HG02763 (cell line): ENCODE data around the gene MANEAL.

ENCODE experiments used
- ATAC-seq: cut with Tn5 transposase; IDR thresholded peaks from one replicate; pipeline ENCODE4 v1.9.1; 2021; ENCODE audit warnings: mild to moderate bottlenecking, moderate library complexity; ENCODE audit not compliant: unreplicated experiment

The MANEAL gene

DNA sequence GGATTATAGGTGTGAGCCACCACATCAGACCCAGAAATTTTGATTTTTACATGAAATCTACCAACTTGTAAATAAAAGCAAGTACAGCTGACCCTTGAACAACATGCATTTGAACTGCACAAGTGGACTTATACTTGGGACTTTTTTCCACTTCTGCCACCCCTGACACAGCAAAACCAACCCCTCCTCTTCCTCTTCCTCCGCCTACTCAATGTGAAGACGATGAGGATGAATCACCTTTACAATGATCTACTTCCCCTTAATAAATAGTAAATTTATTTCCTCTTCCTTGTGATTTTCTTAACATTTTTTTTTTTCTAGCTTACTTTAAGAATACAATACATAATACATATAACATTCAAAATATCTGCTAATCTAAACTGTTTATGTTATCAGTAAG, 31.9 kb downstream of the MANEAL start:
- ATAC-seq = no peak

DNA sequence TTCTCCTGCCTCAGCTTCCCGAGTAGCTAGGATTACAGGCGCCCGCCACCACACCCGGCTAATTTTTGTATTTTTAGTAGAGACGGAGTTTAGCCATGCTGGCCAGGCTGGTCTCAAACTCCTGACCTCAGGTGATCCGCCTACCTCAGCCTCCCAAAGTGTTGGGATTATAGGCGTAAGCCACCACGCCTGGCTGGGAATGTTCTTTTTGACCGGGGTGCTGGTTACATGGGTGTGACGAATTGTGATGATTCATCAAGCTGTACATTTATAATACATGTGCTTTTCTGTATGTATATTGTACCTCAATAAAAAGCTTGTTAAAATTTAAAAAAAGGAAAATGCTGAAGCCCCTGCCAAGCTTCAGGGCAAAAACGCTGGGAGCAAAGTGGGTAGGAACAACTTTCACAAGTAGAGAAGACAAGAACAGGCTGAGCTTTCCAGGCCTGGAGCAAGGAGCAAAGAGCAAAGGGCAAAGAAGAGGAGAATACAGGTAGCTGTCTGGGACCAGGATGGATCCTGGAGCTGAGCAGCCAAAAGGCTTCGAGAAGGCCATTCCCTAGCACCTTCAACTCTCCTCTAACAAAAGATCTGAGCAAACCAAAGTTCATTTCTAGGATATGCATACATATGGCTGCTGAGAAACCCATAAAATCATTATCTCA, 34.9 kb downstream of the MANEAL start:
- ATAC-seq = no peak

DNA sequence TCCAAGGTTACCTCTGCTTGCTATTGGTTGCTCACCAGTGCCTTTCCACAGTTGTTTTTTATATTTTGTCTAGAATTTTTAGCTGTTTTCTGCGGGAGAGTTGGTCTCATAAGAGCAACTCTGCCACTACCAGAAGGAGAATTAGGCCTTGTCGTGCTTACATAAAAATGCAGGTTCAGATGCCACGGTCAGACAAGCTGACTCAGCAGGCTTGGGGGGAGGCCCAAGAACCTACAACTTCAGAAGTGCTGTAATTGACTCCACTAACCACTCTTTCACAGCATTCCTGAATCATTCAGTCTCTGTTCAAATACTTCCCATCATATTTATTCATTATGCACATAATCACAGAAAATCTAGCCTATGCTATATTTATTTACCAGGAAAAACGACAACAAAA, 37.5 kb downstream of the MANEAL start:
- no peak for ATAC-seq

DNA sequence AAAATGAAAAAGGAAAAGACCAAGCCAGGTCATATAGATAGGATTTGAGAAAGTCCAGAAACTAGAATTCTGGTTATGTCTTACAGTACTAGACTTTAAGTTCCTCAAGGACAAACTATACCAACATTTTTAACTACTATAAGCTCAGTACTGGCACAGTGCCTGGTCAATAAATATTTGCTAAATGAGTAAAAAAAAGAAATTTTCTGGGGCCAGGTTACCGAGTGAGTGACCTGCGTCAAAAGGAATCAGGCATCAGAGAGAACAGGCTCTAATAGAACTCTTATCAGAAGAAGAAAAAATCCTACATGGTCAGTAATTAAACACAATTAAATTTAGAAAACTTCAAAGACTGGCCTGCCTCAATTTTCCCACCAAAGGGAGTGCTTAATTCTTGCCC, 38.2 kb downstream of the MANEAL start:
- ATAC-seq = no peak

DNA sequence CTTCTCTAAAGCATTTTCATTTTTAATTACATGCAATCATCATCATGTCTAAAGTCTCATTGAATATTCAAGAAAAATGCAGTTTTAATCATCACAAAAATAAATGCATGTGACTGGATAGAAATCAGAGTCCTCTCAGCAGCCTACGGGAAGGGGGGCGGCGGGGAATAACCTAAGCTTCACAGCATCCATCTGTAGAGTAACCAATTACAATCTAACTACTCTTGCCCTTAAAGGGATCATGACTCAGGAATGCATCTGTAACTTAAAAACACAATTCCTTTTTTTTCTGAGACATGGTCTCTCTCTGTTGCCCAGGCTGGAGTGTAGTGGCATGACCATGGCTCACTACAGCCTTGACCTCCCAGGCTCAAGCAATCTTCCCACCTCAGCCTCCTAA, 43.1 kb downstream of the MANEAL start:
- no peak for ATAC-seq

DNA sequence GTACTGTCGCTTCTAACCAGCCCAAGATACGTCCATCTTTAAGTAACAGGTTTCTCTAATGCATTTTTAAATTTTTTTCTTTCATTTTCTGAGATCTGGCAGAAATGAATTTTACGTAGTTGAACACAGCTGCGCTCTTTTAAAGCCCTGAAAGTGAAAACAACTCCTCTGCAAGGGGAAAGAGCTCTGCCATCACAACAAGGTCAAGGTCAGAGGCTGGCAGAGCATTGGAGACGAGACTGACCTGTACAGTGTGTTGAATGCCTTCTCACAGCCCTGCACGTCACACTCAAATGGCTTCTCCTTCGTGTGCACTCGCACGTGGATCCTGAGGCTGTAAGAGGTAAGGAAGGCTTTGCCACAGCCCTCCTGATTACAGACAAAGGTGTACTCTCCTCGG, 46.0 kb downstream of the MANEAL start:
- no peak for ATAC-seq

DNA sequence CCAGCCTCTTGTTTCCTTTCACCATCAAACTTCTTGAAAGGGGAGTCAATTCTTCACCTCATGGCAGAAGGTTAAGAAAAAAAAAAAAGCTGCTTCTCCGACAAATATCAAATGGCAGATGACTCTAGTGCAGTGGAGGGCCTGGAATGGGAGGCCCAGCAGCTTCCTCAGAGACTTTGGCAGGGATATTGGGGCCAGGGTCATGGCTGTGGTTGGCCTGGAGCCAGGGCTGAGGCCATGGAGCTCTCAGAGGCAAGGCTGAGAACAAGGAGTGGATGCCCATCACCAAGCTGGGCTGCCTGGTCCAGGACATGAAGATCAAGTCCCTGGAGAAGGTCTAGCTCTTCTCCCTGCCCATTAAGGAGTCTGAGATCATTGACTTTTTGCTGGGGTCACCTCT, 47.1 kb downstream of the MANEAL start:
- ATAC-seq = no peak

DNA sequence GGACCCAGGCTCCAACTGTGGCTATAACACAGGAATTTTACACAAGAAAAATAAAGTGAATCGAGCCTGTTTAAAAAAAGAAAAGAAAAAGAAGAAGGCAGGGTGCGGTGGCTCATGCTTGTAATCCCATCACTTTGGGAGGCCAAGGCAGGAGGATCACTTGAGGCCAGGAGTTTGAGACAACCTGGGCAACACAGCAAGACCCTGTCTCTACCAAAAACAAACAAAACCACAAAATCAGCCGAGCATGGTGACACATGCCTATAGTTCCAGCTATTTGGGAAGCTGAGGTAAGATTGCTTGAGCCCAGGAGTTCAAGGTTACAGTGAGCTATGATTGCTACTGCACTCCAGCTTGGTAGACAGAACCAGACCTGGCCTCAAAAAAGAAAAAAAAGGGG, 48.0 kb downstream of the MANEAL start:
- no peak for ATAC-seq

DNA sequence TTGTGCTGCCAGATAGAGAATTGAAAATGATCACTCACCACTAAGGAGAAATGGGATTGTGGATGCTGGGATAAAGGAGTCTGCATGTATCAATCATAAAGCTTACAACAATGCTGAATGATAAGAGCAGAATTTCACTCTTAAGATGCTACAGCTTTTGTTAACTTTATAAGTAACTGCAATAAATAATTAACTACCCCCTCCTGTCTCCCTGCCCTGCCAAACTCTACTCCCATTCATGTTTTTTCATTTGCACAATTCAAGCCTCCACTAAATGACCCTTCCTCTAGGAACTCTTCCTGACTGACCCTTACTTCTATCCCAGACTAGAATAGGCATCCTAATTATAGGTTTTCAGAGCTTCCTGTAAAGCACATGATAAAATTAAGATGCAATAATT, 50.9 kb downstream of the MANEAL start:
- no peak for ATAC-seq

DNA sequence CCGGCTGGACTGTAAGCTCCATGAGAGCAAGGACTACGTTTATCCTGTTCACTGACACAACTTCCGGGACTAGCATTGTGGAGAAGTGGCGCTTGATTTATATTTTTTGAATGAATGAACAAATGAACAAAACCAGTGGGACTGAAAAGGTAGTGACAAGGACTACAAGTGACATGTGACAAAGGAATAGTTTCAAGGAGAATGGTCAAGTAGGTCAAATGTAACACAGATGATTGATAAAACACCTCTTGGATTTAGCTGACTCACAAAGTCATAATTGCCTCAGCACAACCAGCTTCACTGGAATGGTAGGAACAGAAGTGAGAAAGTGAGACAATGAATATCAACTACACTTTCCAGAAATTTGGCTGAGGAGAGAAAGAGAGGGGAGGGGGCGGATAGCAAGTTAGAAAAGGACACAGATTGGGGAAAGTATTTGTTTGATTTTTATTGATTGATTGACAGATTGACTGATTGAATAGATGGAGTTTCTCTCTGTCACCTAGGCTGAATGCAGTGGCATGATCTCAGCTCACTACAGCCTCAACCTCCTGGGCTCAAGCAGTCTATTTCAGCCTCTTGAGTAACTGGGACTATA, 51.5 kb downstream of the MANEAL start:
- ATAC-seq = no peak

DNA sequence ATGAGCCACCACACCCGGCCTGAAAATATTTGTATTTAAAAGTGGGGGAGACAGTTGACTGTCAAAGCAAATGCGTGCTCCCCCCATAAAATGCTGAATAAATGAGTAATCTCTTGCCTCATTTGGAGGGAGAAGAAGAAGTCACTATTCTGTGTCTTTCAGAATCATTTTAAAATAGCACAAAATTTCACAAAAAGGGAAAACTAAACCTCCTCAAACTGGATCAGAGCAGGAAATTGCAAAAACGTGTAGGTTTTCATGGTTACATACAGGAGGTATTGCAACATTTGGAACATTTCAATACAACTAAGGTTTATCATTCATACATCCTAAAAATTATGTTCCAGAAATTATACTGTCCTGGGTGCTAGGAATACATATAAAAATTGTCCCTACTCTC, 52.1 kb downstream of the MANEAL start:
- no peak for ATAC-seq

DNA sequence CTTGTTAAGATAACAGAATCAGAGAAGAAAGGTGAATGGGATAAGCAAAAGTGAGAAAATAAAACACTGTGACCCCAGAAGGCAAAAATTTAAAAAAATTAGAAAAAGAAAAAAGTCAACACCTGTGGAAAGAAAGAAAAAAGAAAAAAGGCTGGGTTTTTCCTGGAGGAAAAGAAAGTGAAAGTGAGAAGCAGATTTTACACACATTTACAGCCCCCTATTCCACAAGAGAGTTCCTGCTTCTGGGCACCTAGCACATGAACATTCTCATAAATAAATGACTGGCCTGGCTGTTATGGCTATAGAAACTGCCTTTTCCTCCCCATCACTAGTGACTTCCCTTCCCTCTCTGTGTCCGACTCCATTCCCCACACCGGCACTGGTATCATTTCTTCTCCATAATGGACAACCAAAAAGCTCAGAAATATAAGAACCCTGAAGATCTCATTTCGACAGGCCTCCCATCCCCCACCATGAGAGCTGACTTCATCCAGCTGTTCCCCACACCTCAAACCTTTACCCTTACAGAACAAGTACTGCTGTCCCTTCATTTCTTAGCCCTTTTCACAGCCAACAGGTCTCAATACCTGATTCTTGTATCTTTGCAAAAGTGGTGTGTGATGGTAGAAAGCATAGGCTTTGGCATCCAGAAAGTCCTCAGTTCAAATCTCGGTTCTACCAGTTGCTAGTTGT, 53.1 kb downstream of the MANEAL start:
- no peak for ATAC-seq

DNA sequence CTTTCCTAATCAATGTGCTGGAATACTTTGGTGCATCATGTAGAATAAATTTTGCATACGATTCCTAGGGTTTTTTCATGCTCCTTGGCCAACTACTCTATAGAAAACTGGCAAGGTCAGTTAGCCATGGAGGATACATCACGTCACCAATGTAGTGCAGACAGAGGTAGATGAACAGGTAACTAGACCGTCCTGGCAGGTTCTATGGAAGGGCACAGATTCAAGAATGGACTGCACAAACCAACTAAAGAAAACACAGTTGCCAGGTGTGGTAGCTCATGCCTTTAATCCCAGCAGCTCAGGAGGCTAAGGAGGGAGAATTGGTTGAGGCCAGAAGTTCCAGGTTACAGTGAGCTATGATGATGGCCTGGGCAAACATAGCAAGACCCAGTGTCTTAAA, 55.8 kb downstream of the MANEAL start:
- ATAC-seq = no peak

DNA sequence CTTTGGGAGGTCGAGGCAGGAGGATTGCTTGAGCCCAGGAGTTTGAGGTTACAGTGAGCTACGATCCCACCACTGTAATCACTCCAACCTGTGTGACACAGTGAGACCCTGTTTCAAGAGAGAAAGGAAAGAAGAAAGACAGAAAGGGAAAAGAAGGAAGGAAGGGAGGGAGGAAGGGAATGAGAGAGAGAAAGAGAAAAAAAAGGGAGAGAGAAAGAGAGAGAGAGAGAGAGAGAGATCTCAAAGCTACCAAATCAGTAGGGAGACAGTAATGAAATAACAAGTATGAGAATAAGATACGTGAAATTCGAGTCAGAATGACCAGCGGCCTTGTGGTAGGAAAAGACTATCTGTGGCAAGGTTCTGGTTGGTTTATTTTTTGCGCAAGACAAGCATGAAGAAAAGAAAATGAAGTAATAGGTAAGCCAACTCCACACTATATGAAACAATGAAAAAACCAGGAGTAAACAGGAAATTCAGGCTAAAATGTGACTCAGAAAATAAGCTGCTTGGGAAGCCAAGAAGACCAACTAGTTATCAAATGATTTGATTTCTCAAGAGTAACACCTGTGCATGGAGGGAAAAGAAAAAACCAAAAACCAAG, 56.8 kb downstream of the MANEAL start:
- ATAC-seq = no peak
